K562 (cell line): ENCODE measurements around the gene AGO3. TPM values are rescaled to one million over a fixed set of nuclear protein-coding genes. Genes with fewer than 3 reads are reported as not detected.

Experiments used
- ATAC-seq: fragments of 200-7000 bp; cut with Tn5 transposase; 3 replicates; pipeline ENCODE4 v1.9.1; 2020; ENCODE audit warnings: moderate library complexity
- BruUV-seq: library from RNA; stranded (reverse); fragments of 400-500 nt; replicated peaks from 2 replicates; lab custom pipeline; 2021; lab: Mats Ljungman, UMichigan
- CTCF ChIA-PET: fragments of 300-600 bp; formaldehyde crosslinking; extraction: SDS; loops from one replicate; lab custom pipeline; 2021; ENCODE audit warnings: low intra/inter-chr PET ratio; lab: Yijun Ruan, JAX
- POLR2A ChIA-PET: fragments of 300-600, 350-650 bp; sonication (Branson Sonifier 250); formaldehyde crosslinking; extraction: SDS; loops from one replicate; lab custom pipeline; 2021; ENCODE audit warnings: antibody characterized with exemption, inconsistent platforms; lab: Yijun Ruan, JAX
- DNase-seq, 4 experiments: peaks; one replicate each; pipeline versions ENCODE4 v3.0.0 to v3.0.0-alpha.2; 2011 to 2018; ENCODE audit warnings: low spot score in 3 of 4, mixed read lengths in 3 of 4; ENCODE audit errors: extremely low read depth in 1 of 4
- FAIRE-seq: peaks from 2 replicates; lab custom pipeline; 2011; peaks lifted over from hg19 to GRCh38; lab: Jason Lieb, UNC
- H2AFZ ChIP-seq: 2 replicates; pipeline ENCODE4 v1.6.0; 2011; ENCODE audit warnings: low read depth, low read length, control low read depth, inconsistent platforms
- H3K27ac ChIP-seq: fragments of 200-600 bp; 3 replicates; pipeline ENCODE4 v1.8.0; 2011; ENCODE audit warnings: low read depth, mild to moderate bottlenecking, control low read depth, inconsistent platforms, low read length, moderate library complexity, mixed read lengths; ENCODE audit errors: extremely low read depth
- H3K27me3 ChIP-seq, 2 experiments: fragments of 300-600 bp in 1 of 2; 2 replicates in 1 of 2; 3 replicates in 1 of 2; pipeline versions ENCODE4 v1.6.0 to v1.8.0; 2011; ENCODE audit warnings: inconsistent platforms in 2 of 2, low read length in 2 of 2, mild to moderate bottlenecking in 1 of 2, mixed read lengths in 1 of 2, moderate library complexity in 1 of 2; ENCODE audit not compliant: control insufficient read depth in 2 of 2, insufficient read depth in 2 of 2
- H3K36me3 ChIP-seq: fragments of 300-600 bp; 3 replicates; pipeline ENCODE4 v1.8.0; 2011; ENCODE audit warnings: mild to moderate bottlenecking, low read length, inconsistent platforms; ENCODE audit not compliant: control insufficient read depth, insufficient read depth
- H3K4me1 ChIP-seq, 2 experiments: fragments of 200-600 bp in 1 of 2; replicated peaks in 1 of 2; 2 replicates in 1 of 2; 3 replicates in 1 of 2; pipeline versions ENCODE4 v1.5.1 to v1.8.0; 2011; ENCODE audit warnings: inconsistent platforms in 2 of 2, low read length in 2 of 2, mild to moderate bottlenecking in 1 of 2, mixed read lengths in 1 of 2, moderate library complexity in 1 of 2; ENCODE audit not compliant: control insufficient read depth in 2 of 2, insufficient read depth in 2 of 2
- H3K4me2 ChIP-seq: 2 replicates; pipeline ENCODE4 v1.6.1; 2011; ENCODE audit warnings: low read length, control low read depth, inconsistent platforms, mixed read lengths; ENCODE audit not compliant: insufficient read depth
- H3K4me3 ChIP-seq: fragments of 200-600 bp; sonication (generic), shearing (Covaris generic); 2 replicates; pipeline ENCODE4 v1.5.1; 2016; ENCODE audit warnings: control low read depth, inconsistent platforms
- H3K79me2 ChIP-seq: fragments of 200-600 bp; 3 replicates; pipeline ENCODE4 v1.8.0; 2011; ENCODE audit warnings: low read length, inconsistent platforms; ENCODE audit not compliant: control insufficient read depth, insufficient read depth
- H3K9ac ChIP-seq, 2 experiments: 2 replicates each; pipeline versions ENCODE4 v1.6.0 to v1.6.1; 2011; ENCODE audit warnings: low read depth in 2 of 2, low read length in 2 of 2, control low read depth in 1 of 2, inconsistent platforms in 1 of 2, mild to moderate bottlenecking in 1 of 2, mixed read lengths in 1 of 2; ENCODE audit not compliant: insufficient read depth in 1 of 2
- H3K9me1 ChIP-seq: one replicate; pipeline ENCODE4 v1.6.0; 2011; ENCODE audit warnings: inconsistent platforms, mild to moderate bottlenecking, low read length, moderate library complexity; ENCODE audit not compliant: control insufficient read depth, insufficient read depth
- H3K9me3 ChIP-seq: replicated peaks from 2 replicates; pipeline ENCODE4 v1.5.1; 2011; ENCODE audit warnings: low read depth, low read length, inconsistent platforms; ENCODE audit not compliant: control insufficient read depth, insufficient read depth
- H4K20me1 ChIP-seq: replicated peaks from 2 replicates; pipeline ENCODE4 v1.6.1; 2011; ENCODE audit warnings: low read length, inconsistent platforms, mixed read lengths; ENCODE audit not compliant: control insufficient read depth, insufficient read depth
- MAFG ChIP-seq: fragments of 450-650 bp; conservative IDR thresholded peaks from 2 replicates; pipeline ENCODE4 v1.6.1; 2016; ENCODE audit warnings: missing genetic modification characterization, missing compliant biosample characterization
- PKNOX1 ChIP-seq: fragments of 450-650 bp; IDR thresholded peaks from 2 replicates; pipeline ENCODE4 v1.6.1; 2016
- ZNF274 ChIP-seq: IDR thresholded peaks from 2 replicates; pipeline ENCODE4 v1.6.1; 2011; ENCODE audit warnings: low read depth, mild to moderate bottlenecking, low read length, moderate library complexity, borderline replicate concordance
- WGBS: fragments of 100-300 bp; shearing (Covaris generic); methylation state at CpG from one replicate; pipeline ENCODE4 v1.1.6; 2016; ENCODE audit warnings: low coverage, mixed read lengths; ENCODE audit not compliant: insufficient coverage; ENCODE audit errors: missing lambda C conversion rate; 5-methylcytosine and 5-hydroxymethylcytosine counted together
- in situ Hi-C: fragments of 300-500 bp; cut with MboI; formaldehyde crosslinking; loops from 4 replicates; pipeline ENCODE4 v1.15.0; 2018; ENCODE audit warnings: inconsistent platforms, mixed read lengths
- intact Hi-C: fragments of 100-400 bp; cut with micrococcal nuclease; formaldehyde crosslinking; loops from 2 replicates; pipeline ENCODE4 v1.14.2; 2022
- polyA plus RNA-seq, 8 experiments: library from polyadenylated mRNA; depleted of rRNA in 4 of 8; stranded (reverse) in 5 of 8; unstranded in 3 of 8; fragments of >200 nt; fragmentation: Nextera tagmentation in 2 of 8; fragmentation: Illumina TruSeq in 1 of 8; extraction: Ambion mirVana in 2 of 8; extraction: Trizol in 1 of 8; gene quantifications; 2 replicates each; pipeline versions ENCODE4 v1.2.1 to v1.2.3, GENCODE V29; 2011 to 2014; ENCODE audit warnings: inconsistent platforms in 1 of 8, missing spikeins in 1 of 8
- total RNA-seq, 7 experiments: library from RNA; depleted of rRNA in 6 of 7; stranded (reverse); fragments of >200 nt in 6 of 7; fragmentation: Illumina TruSeq in 2 of 7; extraction: Trizol in 2 of 7; gene quantifications; 2 replicates each; pipeline versions ENCODE4 v1.2.1 to v1.2.3, GENCODE V29; 2011 to 2021; ENCODE audit warnings: low replicate concordance in 1 of 7
- TF ChIP-seq, protein P1 (sequence below), 2 experiments: IDR thresholded peaks; 2 replicates each; pipeline ENCODE4 v1.6.1; 2011; ENCODE audit warnings: borderline replicate concordance in 1 of 2, control low read depth in 1 of 2, low read depth in 1 of 2, low read length in 1 of 2, mild to moderate bottlenecking in 1 of 2, mixed read lengths in 1 of 2, moderate library complexity in 1 of 2; ENCODE audit not compliant: insufficient read depth in 1 of 2, insufficient read length in 1 of 2, poor library complexity in 1 of 2, severe bottlenecking in 1 of 2; ENCODE audit errors: extremely low read depth in 1 of 2

Gene AGO3
- total and polyA plus RNA-seq, 9 of the 15 experiments (the other 6 are each of a cell fraction or from before 2014, with no cell fraction given) = 4.5 to 41.5 (median 22.7) TPM

DNA sequence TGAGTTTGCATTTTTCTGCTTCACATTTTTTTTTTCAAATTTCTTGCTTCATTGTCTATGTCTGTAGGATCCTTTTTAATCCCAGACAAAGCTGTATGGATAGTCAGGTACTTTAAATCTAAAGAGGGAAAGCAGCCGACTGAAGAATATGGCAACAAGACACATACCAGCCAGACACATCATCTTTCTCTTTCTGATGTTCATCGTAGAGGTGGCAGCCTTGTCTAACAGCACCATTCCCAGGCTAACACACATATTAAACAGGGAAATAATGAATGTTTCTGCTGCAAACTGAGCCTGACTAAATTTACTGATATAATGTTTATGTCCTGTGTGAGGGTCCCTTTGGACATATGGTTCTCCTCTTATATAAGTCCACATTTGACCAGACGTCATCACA lies 149.3 kb downstream of the AGO3 start:
- WGBS = 29% methylated on average over 3 of the region's 3 CpGs
- no peak overlapping the region for H3K27ac ChIP-seq
- no peaks in the 10 kb centered on the region for H3K9me1 ChIP-seq
- H3K79me2 ChIP-seq = no peaks in the 10 kb centered on the region
- CTCF ChIA-PET = no interaction called here
- ATAC-seq (no peak), FAIRE-seq (no peak), DNase-seq (no peak)
- POLR2A ChIA-PET = no interaction called here
- H3K27me3 ChIP-seq = no peaks in the 10 kb centered on the region
- H3K4me3 ChIP-seq = no peak overlapping the region
- H3K9ac ChIP-seq = no peak overlapping the region
- no peaks in the 10 kb centered on the region for H3K9me3 ChIP-seq
- in situ Hi-C loops = no loop called here
- no peaks in the 10 kb centered on the region for H3K36me3 ChIP-seq
- TF ChIP-seq MAFG = 0 out of 2 replicates have a peak, but pooled peaks have one; percentile 21
- no peak for TF ChIP-seq ZNF274
- H2AFZ ChIP-seq = peak overlapping the region; percentile 22
- BruUV-seq = no TSS peak
- H3K4me1 ChIP-seq = peaks cover 0 to 12% of the 10 kb centered on the region in 2 experiments; a peak in 4 of 5 replicates
- intact Hi-C loops = no loop called here
- no peak overlapping the region for H3K4me2 ChIP-seq
- H4K20me1 ChIP-seq = no peaks in the 10 kb centered on the region

DNA sequence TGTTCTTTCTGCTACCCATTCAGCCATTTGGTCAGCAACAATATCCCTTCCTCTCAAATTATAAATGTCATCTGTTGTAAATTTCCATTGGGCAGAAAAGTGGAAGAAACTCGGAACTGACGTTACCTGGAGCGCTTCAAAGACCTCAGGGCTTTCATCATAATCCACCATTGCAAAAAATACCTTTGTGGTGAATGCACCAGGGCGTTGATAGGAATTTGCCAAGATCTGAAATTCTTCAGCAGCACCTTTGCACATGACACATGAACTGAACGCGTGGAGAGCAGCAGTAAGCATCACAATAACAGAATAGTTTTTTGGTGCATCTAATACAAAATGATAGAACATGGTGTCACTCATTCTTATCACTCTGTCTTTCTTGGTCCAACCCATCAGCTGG lies 149.9 kb downstream of the AGO3 start:
- BruUV-seq = no TSS peak
- H4K20me1 ChIP-seq = no peaks in the 10 kb centered on the region
- WGBS = 34% methylated on average over 6 of the region's 6 CpGs
- CTCF ChIA-PET = no interaction called here
- POLR2A ChIA-PET = no interaction called here
- no peak for ATAC-seq
- no peaks in the 10 kb centered on the region for H3K36me3 ChIP-seq
- peak overlapping the region; percentile 22 for H2AFZ ChIP-seq
- peaks cover 0 to 12% of the 10 kb centered on the region in 2 experiments; a peak in 4 of 5 replicates for H3K4me1 ChIP-seq
- TF ChIP-seq PKNOX1 = peak; percentile 62
- TF ChIP-seq, protein P1, sequence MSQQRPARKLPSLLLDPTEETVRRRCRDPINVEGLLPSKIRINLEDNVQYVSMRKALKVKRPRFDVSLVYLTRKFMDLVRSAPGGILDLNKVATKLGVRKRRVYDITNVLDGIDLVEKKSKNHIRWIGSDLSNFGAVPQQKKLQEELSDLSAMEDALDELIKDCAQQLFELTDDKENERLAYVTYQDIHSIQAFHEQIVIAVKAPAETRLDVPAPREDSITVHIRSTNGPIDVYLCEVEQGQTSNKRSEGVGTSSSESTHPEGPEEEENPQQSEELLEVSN (IDR thresholded peaks at IDR 0.05; ENCODE audit: borderline replicate concordance in 1 of 2, extremely low read depth in 1 of 2, insufficient read depth in 1 of 2, insufficient read length in 1 of 2, low read depth in 1 of 2, low read length in 1 of 2, poor library complexity in 1 of 2, severe bottlenecking in 1 of 2) = no peak
- no peaks in the 10 kb centered on the region for H3K79me2 ChIP-seq
- no peak overlapping the region for H3K27ac ChIP-seq
- no peak overlapping the region for H3K4me3 ChIP-seq
- intact Hi-C loops = no loop called here
- peak; percentile 63 for FAIRE-seq
- no peak overlapping the region for H3K4me2 ChIP-seq
- DNase-seq = no peak
- in situ Hi-C loops = no loop called here
- no peaks in the 10 kb centered on the region for H3K9me1 ChIP-seq
- no peaks in the 10 kb centered on the region for H3K27me3 ChIP-seq
- H3K9ac ChIP-seq = no peak overlapping the region
- H3K9me3 ChIP-seq = no peaks in the 10 kb centered on the region
